ENCODE results near the gene LCN9. TPM values are rescaled to one million over a fixed set of nuclear protein-coding genes. Genes with fewer than 3 reads are reported as not detected.

The LCN9 gene
- total and polyA plus RNA-seq, 8 donors = not detected

DNA sequence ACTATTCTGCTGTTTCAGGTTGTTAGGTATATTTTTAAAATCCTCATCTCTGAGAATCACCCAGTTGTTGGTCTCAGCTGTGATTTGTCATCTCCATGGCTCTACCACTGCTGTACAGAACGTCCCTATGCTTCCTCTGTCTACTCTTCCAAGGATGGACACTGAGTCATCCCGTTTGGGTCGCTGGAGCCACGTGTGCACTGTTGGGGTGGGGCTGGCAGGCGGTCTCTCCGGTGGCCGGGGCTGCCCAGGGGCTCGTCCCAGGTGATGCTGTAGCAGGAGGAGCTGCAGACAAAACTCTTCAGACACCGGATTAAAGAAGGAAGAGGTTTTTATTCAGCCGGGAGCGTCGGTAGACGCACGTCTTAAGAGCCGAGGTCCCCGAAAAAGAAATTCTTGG is 16.9 kb downstream of the LCN9 start:
- no peak overlapping the region for H3K4me3 ChIP-seq
- H3K9me3 ChIP-seq = no peaks in the 10 kb centered on the region
- ATAC-seq (no peak), DNase-seq (no peak)
- H3K27ac ChIP-seq = no peak overlapping the region
- TF ChIP-seq, protein P1, sequence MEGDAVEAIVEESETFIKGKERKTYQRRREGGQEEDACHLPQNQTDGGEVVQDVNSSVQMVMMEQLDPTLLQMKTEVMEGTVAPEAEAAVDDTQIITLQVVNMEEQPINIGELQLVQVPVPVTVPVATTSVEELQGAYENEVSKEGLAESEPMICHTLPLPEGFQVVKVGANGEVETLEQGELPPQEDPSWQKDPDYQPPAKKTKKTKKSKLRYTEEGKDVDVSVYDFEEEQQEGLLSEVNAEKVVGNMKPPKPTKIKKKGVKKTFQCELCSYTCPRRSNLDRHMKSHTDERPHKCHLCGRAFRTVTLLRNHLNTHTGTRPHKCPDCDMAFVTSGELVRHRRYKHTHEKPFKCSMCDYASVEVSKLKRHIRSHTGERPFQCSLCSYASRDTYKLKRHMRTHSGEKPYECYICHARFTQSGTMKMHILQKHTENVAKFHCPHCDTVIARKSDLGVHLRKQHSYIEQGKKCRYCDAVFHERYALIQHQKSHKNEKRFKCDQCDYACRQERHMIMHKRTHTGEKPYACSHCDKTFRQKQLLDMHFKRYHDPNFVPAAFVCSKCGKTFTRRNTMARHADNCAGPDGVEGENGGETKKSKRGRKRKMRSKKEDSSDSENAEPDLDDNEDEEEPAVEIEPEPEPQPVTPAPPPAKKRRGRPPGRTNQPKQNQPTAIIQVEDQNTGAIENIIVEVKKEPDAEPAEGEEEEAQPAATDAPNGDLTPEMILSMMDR (IDR thresholded peaks at IDR 0.05) = no peak
- peaks cover 0 to 47% of the 10 kb centered on the region in 2 donors for H3K27me3 ChIP-seq
- intact Hi-C loops (cut with DNase I) = no loop called here
- H3K4me1 ChIP-seq = no peaks in the 10 kb centered on the region
- H3K36me3 ChIP-seq = no peaks in the 10 kb centered on the region

DNA sequence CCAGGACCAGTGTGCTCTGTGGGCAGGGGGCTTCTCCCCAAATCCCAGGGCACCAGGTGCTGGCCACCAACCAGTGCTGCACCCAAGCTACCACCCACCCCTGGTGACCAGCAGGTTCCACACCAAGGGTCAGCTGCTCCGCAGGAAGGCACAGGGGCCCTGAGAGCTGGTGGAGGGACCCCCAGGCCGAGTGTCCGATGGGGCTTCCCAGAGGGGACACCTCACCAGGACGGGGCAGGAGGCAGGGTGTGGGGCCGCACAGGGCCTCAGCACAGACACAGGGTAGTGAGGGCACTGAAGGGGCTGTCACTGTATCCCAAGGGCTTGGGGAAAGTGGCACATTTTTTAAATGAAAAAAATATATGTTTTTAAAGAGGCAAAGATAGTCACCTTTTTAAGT is 18.1 kb downstream of the LCN9 start:
- TF ChIP-seq, protein P1 (IDR thresholded peaks at IDR 0.05) = no peak
- Histone ChIP-seq H3K9me3 (no peaks in the 10 kb centered on the region), H3K36me3 (no peaks in the 10 kb centered on the region), H3K4me1 (no peaks in the 10 kb centered on the region), H3K27ac (no peak overlapping the region), H3K4me3 (no peak overlapping the region), H3K27me3 (peaks cover 0 to 55% of the 10 kb centered on the region in 2 donors)
- intact Hi-C loops (cut with DNase I) = no loop called here
- DNase-seq (no peak), ATAC-seq (no peak)

DNA sequence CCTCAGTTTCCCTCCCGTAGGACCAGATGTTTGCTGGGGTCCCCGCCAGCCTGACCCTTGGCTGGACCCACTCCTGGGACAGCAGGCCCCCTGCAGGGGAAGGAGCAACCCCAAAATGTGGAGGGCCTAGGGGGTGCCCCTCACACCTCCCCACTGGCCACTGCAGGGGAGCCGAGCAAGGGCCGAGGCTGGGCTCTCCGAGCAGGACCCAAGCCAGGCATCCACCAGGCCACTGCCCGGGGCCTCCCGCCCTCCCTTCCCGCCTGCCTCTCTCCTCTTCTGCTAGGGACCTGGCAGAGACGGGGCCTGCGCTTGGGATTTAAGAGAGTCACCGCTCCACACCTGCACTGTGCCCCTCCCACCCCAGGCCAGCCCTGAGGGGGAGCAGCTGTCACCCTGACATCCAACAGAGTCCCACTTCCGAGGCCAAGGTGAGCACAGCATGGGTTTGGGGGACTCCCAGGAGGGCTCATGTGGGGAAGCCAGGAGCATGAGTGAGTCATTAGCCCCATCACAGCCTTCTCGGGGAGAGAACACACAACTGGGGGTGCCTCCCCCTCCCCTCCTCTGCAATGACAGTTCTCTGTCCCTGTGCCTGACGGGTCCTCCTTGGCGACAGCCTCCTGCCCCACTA is 20.4 kb downstream of the LCN9 start:
- no peaks in the 10 kb centered on the region for H3K9me3 ChIP-seq
- ATAC-seq (no peak), DNase-seq (no peak)
- TF ChIP-seq, protein P1 (IDR thresholded peaks at IDR 0.05) = no peak
- no peak overlapping the region for H3K27ac ChIP-seq
- H3K4me1 ChIP-seq = no peaks in the 10 kb centered on the region
- intact Hi-C loops (cut with DNase I) = no loop called here
- peaks cover 0 to 76% of the 10 kb centered on the region in 2 donors for H3K27me3 ChIP-seq
- H3K36me3 ChIP-seq = no peaks in the 10 kb centered on the region
- H3K4me3 ChIP-seq = no peak overlapping the region

DNA sequence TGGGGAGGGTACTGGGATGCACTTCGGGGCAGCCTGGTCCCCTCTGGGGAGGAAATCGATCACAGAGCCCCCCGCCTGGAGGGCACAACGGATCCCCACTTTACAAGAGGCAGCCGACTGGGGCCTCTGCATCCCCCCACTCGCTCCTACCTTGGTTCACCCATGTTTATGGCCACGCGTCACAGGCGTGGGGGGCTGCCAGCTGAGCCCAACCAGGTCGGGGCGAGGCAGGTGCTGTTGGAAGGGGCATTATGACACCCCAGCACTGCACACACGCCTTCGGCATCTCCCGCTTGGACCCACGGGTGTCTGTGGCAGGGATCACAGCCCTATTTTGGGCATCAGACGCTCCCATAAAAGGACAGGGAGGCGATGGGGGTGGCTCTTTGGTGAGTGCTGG is 21.6 kb downstream of the LCN9 start:
- DNase-seq = no peak
- no peak overlapping the region for H3K27ac ChIP-seq
- peaks cover 0 to 83% of the 10 kb centered on the region in 2 donors for H3K27me3 ChIP-seq
- no peak overlapping the region for H3K4me3 ChIP-seq
- H3K4me1 ChIP-seq = no peaks in the 10 kb centered on the region
- no peaks in the 10 kb centered on the region for H3K36me3 ChIP-seq
- intact Hi-C loops (cut with DNase I) = no loop called here
- TF ChIP-seq, protein P1 (IDR thresholded peaks at IDR 0.05) = no peak
- no peak for ATAC-seq
- no peaks in the 10 kb centered on the region for H3K9me3 ChIP-seq

DNA sequence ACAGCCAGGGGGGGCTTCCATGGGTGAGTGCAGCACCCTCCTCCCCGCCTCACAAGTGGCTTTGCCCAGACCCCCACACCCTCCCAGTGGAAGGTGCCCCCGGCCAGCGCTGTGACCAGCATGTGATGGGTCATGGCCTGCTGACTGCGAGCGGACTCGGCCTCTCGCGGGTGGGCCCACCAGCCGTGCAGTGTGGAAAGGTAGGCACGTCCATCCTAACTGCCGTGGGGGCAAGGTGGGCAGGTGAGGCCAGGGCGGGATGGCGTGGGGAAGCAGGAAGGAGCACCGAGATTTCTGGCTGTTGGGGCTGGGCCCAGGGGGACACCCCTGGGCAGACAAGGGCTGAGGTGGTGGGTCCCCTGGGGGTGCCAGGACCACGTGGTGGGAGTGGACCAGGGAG is 24.1 kb downstream of the LCN9 start:
- TF ChIP-seq, protein P1 (IDR thresholded peaks at IDR 0.05) = no peak
- H3K27me3 ChIP-seq = peaks cover 0 to 75% of the 10 kb centered on the region in 2 donors
- ATAC-seq (no peak), DNase-seq (no peak)
- H3K4me1 ChIP-seq = no peaks in the 10 kb centered on the region
- no peaks in the 10 kb centered on the region for H3K36me3 ChIP-seq
- no peak overlapping the region for H3K27ac ChIP-seq
- no peak overlapping the region for H3K4me3 ChIP-seq
- no peaks in the 10 kb centered on the region for H3K9me3 ChIP-seq
- intact Hi-C loops (cut with DNase I) = no loop called here

Measured in left lung (tissue), 10 donors.